HG03558 (cell line): ENCODE results near the gene RAD54L.
A peak's percentile ranks its signal among the peaks of the same experiment; 100 is the strongest.
"Not testable (repeated sequence)": the region's sequence is repeated elsewhere in the genome, so short reads cannot be mapped to it uniquely, and the experiment has no call there.

Experiments used
- ATAC-seq: cut with Tn5 transposase; IDR thresholded peaks from one replicate; pipeline ENCODE4 v1.9.1; 2021; ENCODE audit warnings: moderate number of reproducible peaks; ENCODE audit not compliant: unreplicated experiment; ENCODE audit errors: extremely low read depth

Gene RAD54L

DNA sequence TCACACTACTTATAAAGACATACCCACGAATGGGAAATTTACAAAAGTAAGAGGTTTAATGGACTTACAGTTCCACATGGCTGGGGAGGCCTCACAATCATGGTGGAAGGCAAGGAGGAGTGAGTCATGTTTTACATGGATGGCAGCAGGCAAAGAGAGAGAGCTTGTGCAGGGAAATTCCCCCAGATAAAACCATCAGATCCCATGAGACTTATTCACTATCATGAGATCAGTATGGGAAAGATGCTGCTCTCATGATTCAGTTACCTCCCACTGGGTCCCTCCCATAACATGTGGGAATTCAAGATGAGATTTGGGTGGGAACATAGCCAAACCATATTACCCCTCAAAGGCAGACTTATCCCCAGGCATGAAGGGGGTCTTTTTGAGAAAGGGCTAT lies 8.7 kb upstream of the RAD54L start:
- not testable (repeated sequence) for ATAC-seq

DNA sequence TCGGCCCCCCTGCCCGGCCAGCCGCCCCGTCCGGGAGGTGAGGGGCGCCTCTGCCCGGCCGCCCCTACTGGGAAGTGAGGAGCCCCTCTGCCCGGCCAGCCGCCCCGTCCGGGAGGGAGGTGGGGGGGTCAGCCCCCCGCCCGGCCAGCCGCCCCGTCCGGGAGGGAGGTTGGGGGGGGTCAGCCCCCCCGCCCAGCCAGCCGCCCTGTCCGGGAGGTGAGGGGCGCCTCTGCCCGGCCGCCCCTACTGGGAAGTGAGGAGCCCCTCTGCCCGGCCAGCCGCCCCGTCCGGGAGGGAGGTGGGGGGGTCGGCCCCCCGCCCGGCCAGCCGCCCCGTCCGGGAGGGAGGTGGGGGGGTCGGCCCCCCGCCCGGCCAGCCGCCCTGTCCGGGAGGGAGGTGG lies 5.8 kb upstream of the RAD54L start:
- ATAC-seq = not testable (repeated sequence)

DNA sequence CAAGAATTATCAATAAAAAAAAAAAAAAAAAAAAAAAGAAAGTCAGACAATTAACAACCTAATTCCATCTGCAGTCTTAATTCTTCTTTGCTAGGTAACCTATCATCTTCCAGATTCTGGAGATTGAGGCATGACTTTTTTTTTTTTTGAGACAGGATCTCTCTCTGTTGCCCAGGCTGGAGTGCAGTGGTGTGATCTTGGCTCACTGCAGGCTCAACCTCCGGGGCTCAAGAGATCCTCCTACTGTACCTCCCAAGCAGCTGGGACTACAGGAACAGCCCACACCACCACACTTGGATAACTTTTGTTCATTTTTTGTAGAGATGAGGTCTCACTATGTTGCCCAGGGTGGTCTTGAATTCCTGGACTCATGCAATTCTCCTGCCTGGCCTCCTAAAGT lies 4.6 kb upstream of the RAD54L start:
- ATAC-seq = no peak

DNA sequence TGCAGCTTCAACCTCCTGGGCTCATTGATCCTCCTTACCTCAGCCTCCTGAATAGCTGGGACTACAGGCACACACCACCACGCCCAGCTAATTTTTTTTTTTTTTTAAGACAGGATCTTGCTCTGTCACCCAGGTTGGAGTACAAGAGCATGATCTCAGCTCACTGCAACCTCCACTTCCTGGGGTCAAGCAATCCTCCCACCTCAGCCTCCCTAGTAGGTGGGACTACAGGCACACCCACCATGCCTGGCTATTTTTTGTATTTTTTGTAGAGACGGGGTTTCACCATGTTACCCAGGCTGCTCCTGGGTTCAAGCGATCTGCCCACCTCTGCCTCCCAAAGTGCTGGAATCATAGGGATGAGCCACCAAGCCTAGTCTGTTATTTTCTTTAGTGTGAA lies 3.7 kb upstream of the RAD54L start:
- not testable (repeated sequence) for ATAC-seq

DNA sequence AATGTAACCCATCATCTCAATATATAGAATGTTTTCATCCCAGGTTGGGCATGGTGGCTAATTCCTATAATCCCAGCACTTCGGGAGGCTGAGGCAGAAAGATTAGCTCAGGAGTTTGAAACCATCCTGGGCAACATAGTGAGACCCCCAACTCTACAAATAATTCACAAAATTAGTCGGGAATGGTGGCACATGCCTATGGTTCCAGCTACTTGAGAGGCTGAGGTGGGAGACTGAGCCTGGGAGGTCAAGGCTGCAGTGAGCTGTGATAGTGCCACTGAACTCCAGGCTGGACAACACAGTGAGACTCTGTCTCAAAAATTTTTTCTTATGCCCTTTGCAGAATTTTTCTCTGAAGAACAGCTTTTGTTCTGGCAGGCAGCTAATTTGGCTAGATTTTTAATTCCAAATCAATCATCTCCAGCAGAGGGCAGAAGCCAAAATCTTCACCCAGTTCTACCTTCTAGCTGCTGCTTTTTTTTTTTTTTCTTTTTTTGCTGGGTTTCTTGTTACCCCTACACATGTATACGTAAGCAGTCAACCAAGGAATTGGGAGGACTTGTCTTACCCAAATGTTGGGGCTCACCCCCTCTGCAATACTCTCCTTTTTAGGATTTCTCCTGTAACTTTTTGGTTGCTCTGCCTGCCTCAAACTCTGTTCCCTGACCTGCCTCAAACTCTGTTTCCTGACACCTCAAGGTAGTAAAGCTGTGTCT lies 2.7 kb upstream of the RAD54L start:
- ATAC-seq = no peak

DNA sequence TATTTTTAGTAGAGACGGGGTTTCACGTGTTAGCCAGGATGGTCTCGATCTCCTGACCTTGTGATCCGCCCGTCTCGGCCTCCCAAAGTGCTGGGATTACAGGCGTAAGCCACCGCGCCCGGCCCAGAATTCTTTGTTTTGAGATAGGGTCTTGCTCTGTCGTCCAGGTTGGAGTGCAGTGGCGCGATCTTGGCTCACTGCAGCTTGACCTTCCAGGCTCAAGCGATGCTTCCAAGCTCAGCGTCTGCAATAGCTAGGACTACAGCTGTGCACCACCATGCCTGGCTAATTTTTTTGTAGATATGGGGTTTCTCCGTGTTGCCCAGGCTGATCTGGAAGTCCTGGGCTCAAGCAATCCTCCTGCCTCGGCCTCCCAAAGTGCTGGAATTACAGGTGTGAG lies 1.4 kb upstream of the RAD54L start:
- not testable (repeated sequence) for ATAC-seq

DNA sequence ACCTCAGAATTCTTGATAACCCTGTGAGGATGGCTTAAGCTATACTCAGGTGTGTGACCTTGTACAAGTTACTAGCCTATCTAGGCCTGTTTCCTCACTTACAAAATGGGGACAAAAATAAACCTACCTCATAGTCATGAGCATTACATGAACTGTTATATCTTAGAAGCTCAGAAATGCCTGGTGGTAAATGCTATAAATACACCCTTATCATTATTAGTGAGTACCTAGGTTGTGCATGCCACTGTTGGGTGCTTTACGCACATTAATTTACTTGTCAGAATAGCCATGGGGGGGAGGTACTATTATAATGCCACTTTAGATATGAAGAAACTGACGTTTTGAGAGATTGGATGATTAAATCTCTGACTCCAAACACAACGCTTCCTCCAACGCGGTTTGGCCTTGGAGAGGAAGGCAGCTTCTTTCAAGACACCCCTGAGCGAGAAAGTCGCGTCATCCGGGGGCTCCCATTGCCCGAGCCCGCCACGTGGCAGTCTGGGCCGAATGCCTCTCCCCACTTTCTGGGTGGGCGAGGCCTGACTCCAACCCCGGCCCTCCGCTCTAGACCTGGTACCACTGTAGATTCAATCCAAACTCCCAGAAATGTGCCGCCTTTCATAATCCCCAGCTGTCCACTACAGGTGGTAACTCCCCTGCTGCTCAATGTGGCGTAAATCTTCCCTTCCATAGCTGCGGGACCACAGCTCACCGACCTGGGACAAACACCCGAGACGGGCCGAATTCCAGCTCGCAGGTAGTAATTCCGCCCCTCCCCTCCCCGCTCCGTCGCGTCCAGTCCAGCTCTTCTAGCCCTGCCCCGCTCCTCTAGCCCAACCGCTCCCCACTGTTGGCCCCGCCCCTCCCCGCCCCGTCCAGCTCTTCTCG lies 771 bp upstream of the RAD54L start:
- peak; percentile 17 for ATAC-seq

DNA sequence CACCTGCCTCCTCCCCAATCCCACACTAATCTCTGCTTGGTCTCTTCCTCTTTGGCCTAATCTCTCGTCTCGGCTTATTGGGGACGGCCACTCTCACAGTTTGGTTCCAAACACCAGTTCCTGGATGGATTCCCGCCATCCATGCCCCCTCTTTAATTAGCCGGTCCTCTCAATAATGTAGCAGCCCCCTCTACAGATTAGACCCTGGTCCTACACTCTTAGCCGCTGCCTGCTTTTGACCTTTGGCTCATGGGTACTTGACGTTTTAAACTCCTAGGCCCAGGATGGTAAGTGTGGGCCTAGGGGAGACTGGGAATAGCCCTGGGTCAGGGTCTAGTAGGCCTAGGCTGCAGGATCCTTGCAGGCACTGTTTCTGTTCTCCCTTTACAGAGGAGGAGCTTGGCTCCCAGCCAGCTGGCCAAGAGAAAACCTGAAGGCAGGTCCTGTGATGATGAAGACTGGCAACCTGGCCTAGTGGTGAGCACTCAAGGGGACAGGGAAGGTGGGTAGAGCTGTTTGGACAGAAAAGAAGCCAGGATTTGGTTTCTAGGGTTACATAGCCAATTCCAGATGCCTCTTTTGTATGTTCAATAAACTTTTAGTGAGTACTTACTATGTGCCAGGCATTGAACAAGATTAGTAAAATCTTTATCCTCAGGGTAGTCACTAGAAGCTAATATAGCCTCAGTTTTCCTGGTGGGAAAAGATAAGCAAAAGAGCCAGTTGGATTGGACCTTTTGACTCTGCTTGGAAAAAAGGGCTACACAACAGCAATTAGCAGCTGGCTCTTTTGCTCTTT lies 758 bp downstream of the RAD54L start:
- no peak for ATAC-seq

DNA sequence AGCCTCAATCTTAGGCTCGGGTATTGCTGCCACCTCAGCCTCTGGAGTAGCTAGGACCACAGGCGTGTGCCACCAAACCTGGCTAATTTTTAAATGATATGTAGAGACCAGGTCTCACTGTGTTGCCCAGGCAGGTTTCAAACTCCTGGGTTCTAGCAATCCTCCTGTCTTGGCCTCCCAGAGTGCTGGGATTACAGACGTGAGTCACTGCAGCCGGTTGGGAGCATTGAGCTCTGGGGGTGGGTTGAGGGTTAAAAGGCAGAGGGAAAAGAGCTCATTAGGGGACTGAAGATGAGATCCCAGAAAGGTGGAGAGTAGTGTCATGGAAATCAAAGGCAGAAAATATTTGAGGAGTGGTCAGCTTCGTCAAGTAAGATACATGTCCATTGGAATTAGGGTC lies 7.1 kb downstream of the RAD54L start:
- no peak for ATAC-seq

DNA sequence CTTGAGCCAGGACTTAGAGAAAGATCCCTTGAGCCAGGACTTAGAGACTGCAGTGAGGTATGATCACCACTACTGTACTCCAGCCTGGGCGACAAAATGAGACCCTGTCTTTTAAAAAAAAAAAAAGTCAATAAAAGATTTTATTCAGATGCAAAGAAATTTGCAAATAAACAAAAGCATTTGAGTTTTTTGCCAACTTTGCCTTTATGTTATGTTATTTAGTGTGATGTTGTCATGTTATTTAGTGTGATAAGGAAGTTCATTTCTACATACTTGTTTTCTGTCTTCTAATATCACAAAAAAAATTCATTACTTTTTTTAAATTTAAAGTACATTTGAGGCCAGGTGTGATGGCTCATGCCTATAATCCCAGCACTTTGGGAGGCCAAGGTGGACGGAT lies 9.0 kb downstream of the RAD54L start:
- no peak for ATAC-seq

DNA sequence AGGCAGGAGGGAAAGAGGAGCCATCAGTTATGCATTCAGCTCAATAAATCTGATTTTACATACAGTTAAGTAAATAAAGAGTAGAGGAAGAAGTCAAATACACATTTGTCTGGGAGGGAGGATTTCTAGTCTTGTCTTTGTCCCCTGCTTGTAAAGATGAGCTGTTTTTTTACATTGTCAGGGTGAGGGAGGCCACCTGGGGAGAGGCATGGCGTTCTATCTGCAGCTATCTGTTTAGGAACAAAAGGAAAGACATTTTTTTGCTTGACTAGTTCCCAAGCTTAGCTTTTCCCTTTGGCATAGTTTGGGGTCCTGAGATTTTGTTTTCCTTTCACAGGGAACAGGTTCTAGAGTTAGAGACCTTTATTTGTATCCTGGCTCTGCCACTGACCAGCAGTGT lies 14.9 kb downstream of the RAD54L start:
- no peak for ATAC-seq

DNA sequence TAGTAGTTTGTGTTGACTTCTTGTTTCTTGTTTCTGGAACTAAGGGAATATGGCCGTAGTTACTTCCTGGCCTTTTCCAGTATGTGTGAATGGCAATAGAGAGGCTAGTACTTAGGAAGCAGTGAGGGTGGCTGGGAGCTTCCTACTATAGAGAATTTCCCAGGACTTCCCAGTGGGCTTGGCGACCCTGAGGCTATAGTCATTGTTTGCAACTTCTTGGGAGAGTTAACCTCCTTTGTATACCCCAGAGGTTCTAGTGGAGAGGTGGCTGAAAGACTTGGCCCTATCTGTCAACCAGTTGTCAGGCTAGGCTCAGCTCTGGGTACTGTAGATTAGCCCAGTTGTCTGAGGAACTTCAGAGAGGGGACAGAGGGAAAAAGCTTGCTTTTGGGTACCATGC lies 15.6 kb downstream of the RAD54L start:
- no peak for ATAC-seq

DNA sequence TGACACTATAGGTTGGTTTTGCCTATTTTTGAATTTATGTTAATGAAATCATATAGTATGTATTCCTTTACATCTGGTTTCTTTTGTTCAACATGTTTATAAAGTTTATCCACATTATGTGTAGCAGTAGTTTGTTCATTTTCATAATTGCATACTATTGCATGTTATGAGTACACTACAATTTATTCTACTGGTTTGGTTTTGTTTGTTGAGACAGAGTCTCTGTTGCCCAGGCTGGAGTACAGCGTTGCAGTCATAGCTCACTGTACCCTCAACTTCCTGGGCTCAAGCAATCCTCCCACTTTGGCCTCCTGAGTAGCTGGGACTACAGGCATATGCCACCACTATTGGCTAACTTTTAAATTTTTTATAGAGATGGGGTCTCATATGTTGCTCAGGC lies 21.0 kb downstream of the RAD54L start:
- no peak for ATAC-seq

DNA sequence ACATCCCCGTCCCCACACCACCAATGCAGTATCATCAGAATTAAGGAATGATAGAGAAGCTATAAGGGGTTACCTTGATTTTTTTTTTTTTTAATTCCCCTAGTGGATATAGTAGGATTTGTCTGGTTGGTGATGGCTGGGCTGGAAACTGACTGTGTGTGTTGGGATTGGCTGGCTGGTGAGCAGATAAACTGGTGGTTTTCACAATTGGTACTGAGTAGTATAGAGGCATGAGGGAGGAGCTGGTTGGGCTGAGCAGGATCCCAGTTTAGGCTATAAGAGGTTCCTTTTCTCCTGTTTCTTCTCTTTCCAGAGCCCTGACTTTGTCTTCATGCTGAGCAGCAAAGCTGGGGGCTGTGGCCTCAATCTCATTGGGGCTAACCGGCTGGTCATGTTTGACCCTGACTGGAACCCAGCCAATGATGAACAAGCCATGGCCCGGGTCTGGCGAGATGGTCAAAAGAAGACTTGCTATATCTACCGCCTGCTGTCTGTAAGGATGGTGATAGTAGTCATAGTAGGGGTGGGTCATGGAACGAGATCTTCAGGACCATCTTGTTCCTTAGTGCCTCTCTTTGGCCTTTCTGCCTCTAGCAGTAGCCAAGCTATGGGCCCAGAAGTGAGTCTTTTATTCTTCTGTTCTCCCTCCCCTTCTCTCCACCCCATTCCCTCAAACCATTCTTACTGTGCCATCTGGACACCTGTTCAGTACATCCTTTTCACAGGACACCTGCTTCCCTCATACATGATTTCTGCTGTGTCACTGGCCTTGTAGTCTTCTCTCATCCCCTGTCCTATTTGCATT lies 26.9 kb downstream of the RAD54L start:
- ATAC-seq = no peak

DNA sequence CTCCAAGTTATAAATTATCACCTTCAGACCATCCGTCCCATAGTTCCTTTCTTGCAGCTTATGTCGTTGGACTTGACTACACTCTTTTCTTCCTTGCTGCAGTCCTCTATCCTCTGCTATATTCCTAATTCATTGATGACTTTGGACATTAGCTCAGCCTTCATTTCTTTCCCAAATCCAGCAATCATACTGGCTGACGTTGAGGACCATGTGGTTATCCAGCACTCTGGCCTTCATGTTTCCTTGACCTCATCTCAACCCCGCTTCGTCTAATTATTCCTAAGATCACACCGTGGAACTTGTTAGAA lies 27.4 kb downstream of the RAD54L start:
- no peak for ATAC-seq

DNA sequence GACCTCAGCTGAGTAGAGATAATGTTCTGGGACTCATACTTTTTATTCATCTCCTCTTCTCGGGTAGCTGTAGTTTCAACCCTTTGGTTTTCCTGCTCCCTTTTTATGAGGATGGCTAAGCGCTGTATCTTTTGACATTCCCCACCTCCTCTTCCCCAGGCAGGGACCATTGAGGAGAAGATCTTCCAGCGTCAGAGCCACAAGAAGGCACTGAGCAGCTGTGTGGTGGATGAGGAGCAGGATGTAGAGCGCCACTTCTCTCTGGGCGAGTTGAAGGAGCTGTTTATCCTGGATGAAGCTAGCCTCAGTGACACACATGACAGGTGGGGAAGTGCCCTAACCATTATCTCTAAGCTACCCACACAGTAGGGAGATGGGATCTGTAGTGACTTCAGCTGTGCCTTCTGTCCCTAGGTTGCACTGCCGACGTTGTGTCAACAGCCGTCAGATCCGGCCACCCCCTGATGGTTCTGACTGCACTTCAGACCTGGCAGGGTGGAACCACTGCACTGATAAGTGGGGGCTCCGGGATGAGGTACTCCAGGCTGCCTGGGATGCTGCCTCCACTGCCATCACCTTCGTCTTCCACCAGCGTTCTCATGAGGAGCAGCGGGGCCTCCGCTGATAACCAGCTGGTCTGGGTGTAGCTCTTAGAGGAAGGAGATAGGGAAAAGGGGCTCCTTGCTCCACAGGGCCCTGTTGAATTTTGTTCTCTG lies 30.3 kb downstream of the RAD54L start:
- ATAC-seq = no peak

DNA sequence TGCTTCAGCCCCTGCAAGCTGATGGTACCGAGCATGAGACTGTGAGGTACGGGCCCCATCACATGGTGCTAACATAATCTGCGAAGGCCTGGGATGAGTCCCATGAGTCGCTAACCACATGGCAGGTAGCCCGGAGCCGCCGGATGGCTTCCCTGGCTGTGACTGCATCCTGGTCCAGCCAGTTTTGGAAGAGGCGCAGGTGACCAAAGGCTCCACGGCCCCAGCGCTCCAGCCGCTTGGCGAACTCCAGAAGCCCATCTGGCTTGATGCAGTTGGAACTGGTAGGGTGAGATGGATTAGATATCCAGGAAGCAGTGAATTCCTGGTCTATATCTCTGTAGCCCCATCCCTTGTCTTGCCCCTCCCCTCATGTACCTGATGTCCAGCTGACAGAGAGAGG lies 31.2 kb downstream of the RAD54L start:
- no peak for ATAC-seq

DNA sequence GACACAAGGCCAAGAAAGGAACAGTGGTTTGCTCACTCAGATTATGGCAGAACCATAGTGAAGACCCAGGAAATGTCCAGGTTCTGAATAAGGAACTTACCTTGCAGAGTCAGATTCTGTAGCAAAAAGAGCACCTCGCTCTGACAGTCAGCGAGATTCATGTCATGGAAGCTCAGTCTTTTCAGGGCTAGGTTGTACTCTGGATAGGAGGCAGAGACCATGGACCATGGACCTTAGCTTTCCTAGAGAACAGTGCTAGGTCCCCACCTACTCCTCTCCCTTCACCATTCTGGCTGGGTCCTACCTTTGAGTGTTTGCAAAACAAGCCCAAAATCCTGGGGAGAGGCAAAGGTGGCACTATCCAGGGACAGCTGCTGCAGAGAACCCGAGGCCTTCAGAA lies 32.5 kb downstream of the RAD54L start:
- ATAC-seq = no peak

DNA sequence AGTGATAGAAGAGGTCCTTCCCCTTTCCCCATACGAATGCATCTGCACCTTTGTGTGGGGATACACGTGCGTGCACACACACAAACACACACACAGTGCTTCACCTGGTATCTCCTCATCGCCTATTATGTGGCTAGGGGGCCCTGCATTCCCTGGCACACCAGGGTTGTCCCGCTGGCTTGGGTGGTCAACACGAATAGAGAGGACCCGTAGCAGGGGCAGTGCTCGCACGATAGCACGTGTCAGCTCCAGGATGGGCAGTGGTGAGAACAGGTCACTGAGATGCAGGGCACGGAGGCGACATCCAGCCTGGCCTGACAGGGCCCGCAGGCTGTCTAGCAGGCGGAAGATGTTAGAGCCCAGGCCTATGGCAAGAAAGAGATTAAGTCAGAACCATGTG lies 33.5 kb downstream of the RAD54L start:
- no peak for ATAC-seq

DNA sequence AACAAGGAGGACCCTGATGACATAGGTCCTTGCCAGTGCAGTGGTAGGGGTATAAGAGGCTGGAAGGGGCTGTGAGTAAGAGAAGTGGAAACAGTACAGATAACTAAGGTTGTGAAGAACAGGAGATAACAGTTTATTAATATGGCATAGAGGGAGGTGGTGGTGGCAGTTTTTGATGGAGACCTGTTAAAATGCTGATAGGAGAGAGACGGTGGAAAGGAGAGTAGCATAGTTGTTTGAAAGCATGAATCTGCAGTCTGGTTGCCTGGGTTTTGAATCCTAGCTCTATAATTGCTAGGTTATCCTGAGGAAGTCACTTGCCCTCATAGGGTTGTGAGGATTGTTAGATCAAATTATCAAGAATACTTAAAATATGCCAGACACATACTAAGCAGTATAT lies 36.5 kb downstream of the RAD54L start:
- ATAC-seq = no peak
